ENCODE results near the gene ALDH7A1. TPM values are rescaled to one million over a fixed set of nuclear protein-coding genes. Genes with fewer than 3 reads are reported as not detected.

Gene ALDH7A1
- total and polyA plus RNA-seq, 7 experiments from 2014 or later: 0.51 to 9.9 (median 3.0) TPM

DNA sequence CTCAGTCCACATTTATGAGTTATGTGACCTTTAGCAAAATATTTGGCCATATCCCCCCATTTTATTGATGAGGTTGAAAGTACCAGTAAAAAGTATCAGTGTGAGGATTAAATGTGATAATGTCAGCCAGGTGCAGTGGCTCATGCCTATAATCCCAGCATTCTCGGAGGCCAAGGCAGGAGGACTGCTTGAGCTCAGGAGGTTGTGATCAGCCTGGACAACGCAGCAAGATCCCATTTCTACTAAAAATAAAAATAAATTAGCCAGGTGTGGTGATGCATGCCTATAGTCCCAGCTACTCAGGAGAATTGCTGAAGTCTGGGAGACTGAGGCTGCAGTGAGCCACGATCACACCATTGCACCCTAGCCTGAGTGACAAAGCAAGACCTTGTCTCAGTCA lies 100.6 kb downstream of the ALDH7A1 start:
- Mint-ChIP-seq H3K27ac (peak overlapping the region in 1 of 9 donors; percentile 72), H3K4me3 (no peak overlapping the region), H3K4me1 (peaks cover 0 to 31% (median 10%) of the 10 kb centered on the region in 7 donors), H3K27me3 (no peaks in the 10 kb centered on the region), H3K36me3 (peaks cover 0 to 10% (median 2%) of the 10 kb centered on the region in 5 donors), H3K9me3 (no peaks in the 10 kb centered on the region)
- ATAC-seq (no peak), DNase-seq (no peak)
- H3K9me3 ChIP-seq (ENCODE audit: control insufficient read depth in 2 of 3, low read length in 3 of 3): no peaks in the 10 kb centered on the region
- no peaks in the 10 kb centered on the region for H3K4me1 ChIP-seq (ENCODE audit: control insufficient read depth in 2 of 2, insufficient read depth in 2 of 2, low read length in 2 of 2)
- POLR2A ChIA-PET: interaction anchor here (0.8 kb wide), 1 partner anchor 10 kb away, joined by 4 read pairs; no protein-coding TSS in a partner anchor
- H3K36me3 ChIP-seq (ENCODE audit: control insufficient read depth in 2 of 3, insufficient read depth in 3 of 3, low read length in 3 of 3): peaks cover 0 to 4% (median 0%) of the 10 kb centered on the region in 3 experiments
- H3K4me3 ChIP-seq (ENCODE audit: low read length): no peak overlapping the region
- intact Hi-C loops (cut with micrococcal nuclease): loop anchor here in 1 of 2 donors (5.0 kb wide), 1 partner anchor 42 kb away; no protein-coding TSS in a partner anchor
- H3K27me3 ChIP-seq (ENCODE audit: control insufficient read depth in 2 of 2, insufficient read depth in 2 of 2, low read length in 2 of 2): no peaks in the 10 kb centered on the region
- CTCF ChIA-PET: interaction anchor here (0.7 kb wide), 1 partner anchor 120 kb away, joined by 4 read pairs; no protein-coding TSS in a partner anchor
- H3K27ac ChIP-seq (ENCODE audit: low read depth, low read length): no peak overlapping the region

DNA sequence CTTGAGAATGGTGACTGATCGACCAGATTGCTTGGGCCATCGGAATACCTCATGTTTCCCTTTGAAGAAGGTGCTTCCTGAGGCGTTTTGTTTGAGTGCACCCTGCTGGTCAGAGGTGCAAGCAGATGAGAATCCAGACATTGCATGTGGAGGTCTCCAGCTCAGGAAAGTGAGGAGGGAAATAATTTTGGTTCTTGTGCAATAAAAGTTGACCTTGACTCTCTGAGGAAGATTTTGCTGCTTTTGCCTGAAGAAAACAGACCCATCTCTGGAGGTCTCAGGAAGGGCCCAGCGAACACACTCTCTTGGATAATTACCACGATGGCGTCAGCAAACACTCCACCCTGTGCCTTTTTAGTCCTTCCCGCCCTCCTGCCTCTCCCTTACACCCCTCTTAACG lies 102.1 kb downstream of the ALDH7A1 start:
- Histone ChIP-seq H3K36me3 (ENCODE audit: control insufficient read depth in 2 of 3, insufficient read depth in 3 of 3, low read length in 3 of 3) (peaks cover 0 to 13% (median 0%) of the 10 kb centered on the region in 3 experiments), H3K4me3 (ENCODE audit: low read length) (no peak overlapping the region), H3K9me3 (ENCODE audit: control insufficient read depth in 2 of 3, low read length in 3 of 3) (no peaks in the 10 kb centered on the region), H3K27me3 (ENCODE audit: control insufficient read depth in 2 of 2, insufficient read depth in 2 of 2, low read length in 2 of 2) (no peaks in the 10 kb centered on the region), H3K27ac (ENCODE audit: low read depth, low read length) (no peak overlapping the region), H3K4me1 (ENCODE audit: control insufficient read depth in 2 of 2, insufficient read depth in 2 of 2, low read length in 2 of 2) (no peaks in the 10 kb centered on the region)
- ATAC-seq (no peak), DNase-seq (no peak)
- Mint-ChIP-seq H3K9me3 (no peaks in the 10 kb centered on the region), H3K27ac (peak overlapping the region in 4 of 9 donors; percentile 13 to 86 (median 70)), H3K27me3 (no peaks in the 10 kb centered on the region), H3K4me1 (peaks cover 0 to 22% (median 6%) of the 10 kb centered on the region in 7 donors), H3K36me3 (peaks cover 0 to 17% (median 4%) of the 10 kb centered on the region in 5 donors), H3K4me3 (no peak overlapping the region)
- POLR2A ChIA-PET: no interaction called here
- CTCF ChIA-PET: interaction anchor here (0.6 to 2.2 kb wide), 3 partner anchors 19 to 1420 kb away, joined by 3 to 8 read pairs (median 4); no protein-coding TSS in a partner anchor
- intact Hi-C loops (cut with micrococcal nuclease): loop anchor here (1.0 to 5.0 kb wide), 3 partner anchors 41 to 139 kb away; no protein-coding TSS in a partner anchor

DNA sequence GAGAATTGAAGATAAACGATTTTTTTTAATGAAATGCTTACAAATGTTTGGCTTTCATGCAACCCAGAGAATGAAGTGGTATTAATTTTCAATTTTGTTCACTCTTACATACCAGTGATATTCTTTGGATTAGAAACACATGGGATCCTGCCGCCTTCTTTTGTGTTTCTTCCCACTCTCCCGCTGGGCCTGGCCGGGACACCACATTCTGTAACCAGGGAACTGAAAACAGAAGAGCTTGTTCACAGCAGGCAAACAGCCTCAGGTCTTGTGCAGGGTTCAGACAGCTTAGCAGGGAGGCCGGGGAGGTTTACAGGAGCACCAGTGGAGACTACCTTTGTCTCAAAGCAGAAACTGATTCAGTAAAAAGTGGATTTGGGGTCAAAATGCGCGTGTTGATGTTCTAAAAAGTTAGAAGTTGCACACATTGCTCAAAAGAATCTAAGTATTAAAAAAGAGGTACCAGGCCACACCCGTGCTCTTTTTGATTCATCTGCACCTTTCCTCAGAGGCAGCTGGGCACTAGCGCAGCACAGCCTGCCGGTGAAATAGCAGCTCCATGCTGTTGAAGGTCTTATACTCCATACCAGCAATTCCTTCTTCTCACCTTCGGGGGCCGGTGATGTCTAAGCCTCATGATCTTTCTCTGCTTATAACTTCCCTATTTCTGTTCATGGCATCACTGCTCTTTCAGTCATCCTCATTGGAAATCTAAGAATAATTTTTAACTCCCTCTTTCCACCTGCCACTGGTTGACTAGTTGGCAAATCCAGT lies 104.7 kb downstream of the ALDH7A1 start:
- ChIA-PET CTCF (interaction anchor here (0.9 to 1.9 kb wide), 4 partner anchors 10 to 136 kb away, joined by 3 to 7 read pairs (median 5); no protein-coding TSS in a partner anchor), POLR2A (interaction anchor here (0.6 kb wide), 1 partner anchor 65 kb away, joined by 3 read pairs; no protein-coding TSS in a partner anchor)
- intact Hi-C loops (cut with micrococcal nuclease): loop anchor here (2.0 to 5.0 kb wide), 2 partner anchors 16 to 38 kb away; no protein-coding TSS in a partner anchor
- DNase-seq: no peak
- Mint-ChIP-seq H3K4me1 (peaks cover 0 to 10% (median 0%) of the 10 kb centered on the region in 7 donors), H3K36me3 (peaks cover 0 to 39% (median 16%) of the 10 kb centered on the region in 5 donors), H3K27ac (peak overlapping the region in 7 of 9 donors; percentile 2 to 91 (median 38)), H3K4me3 (no peak overlapping the region), H3K9me3 (no peaks in the 10 kb centered on the region), H3K27me3 (no peaks in the 10 kb centered on the region)
- Histone ChIP-seq H3K9me3 (ENCODE audit: control insufficient read depth in 2 of 3, low read length in 3 of 3) (no peaks in the 10 kb centered on the region), H3K27me3 (ENCODE audit: control insufficient read depth in 2 of 2, insufficient read depth in 2 of 2, low read length in 2 of 2) (no peaks in the 10 kb centered on the region), H3K4me3 (ENCODE audit: low read length) (no peak overlapping the region), H3K4me1 (ENCODE audit: control insufficient read depth in 2 of 2, insufficient read depth in 2 of 2, low read length in 2 of 2) (no peaks in the 10 kb centered on the region), H3K27ac (ENCODE audit: low read depth, low read length) (no peak overlapping the region), H3K36me3 (ENCODE audit: control insufficient read depth in 2 of 3, insufficient read depth in 3 of 3, low read length in 3 of 3) (peaks cover 0 to 38% (median 9%) of the 10 kb centered on the region in 3 experiments)
- ATAC-seq: no peak

DNA sequence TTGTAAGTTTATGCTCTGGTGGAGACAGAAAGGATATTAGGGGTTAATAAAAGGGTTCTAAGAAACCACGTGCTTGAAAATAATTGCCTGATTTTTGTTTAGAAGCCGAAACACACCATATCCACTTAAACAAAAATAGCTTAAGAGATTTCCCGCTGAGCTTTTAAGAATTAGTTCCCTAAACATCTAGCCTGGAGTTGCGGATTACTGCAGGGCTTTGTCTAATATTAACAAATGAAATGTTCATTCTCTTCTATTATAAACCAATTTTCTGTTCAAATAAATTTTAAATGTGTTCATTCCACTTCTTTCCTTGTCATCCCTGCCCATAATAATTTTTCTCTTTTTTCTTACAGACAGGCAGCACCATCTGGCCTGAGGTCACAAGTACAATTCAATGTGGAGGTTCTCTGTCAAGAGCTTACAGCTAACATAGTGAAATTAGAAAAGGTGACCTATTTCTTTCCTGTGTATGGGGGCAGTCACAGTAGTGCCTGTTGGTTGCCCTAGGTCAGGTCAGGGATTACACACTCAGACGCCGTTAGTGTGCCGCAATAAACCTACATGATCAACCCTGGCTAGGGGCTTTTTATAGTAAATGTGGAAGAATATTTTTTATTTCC lies 106.5 kb downstream of the ALDH7A1 start:
- ATAC-seq: no peak
- intact Hi-C loops (cut with micrococcal nuclease): loop anchor here in 1 of 2 donors (5.0 kb wide), 1 partner anchor 66 kb away; the partner anchor contains the start of gene GRAMD2B

DNA sequence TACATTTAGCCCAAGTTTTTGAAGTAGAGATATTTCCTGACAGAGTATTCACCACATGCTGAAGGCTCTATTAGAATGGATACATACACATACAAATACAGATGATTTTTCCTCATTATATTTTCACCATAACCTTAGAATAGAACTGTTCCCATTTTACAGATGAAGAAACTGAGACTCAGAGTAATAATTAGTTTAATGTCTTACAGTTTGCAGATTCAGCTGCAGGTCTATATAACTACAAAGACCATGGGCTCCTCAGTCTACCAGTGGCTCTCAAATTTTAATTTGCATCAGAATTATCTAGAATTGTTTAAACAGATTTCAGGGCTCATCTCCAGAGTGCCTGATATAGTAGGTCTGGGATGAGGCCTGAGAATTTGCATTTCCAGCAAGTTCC lies 107.4 kb downstream of the ALDH7A1 start:
- no peak overlapping the region for H3K27ac ChIP-seq (ENCODE audit: low read depth, low read length)
- peaks cover 5 to 47% (median 9%) of the 10 kb centered on the region in 3 experiments for H3K36me3 ChIP-seq (ENCODE audit: control insufficient read depth in 2 of 3, insufficient read depth in 3 of 3, low read length in 3 of 3)
- DNase-seq (no peak), ATAC-seq (no peak)
- H3K4me1 ChIP-seq (ENCODE audit: control insufficient read depth in 2 of 2, insufficient read depth in 2 of 2, low read length in 2 of 2): no peaks in the 10 kb centered on the region
- peaks cover 5 to 48% (median 24%) of the 10 kb centered on the region in 5 donors for H3K36me3 Mint-ChIP-seq
- no peak overlapping the region for H3K4me3 ChIP-seq (ENCODE audit: low read length)
- H3K4me1 Mint-ChIP-seq: peaks cover 0 to 5% (median 0%) of the 10 kb centered on the region in 7 donors
- no peaks in the 10 kb centered on the region for H3K9me3 ChIP-seq (ENCODE audit: control insufficient read depth in 2 of 3, low read length in 3 of 3)
- no peaks in the 10 kb centered on the region for H3K27me3 ChIP-seq (ENCODE audit: control insufficient read depth in 2 of 2, insufficient read depth in 2 of 2, low read length in 2 of 2)
- ChIA-PET CTCF (interaction anchor here (0.6 kb wide), 2 partner anchors 8 to 84 kb away, joined by 3 read pairs; no protein-coding TSS in a partner anchor), POLR2A (interaction anchor here (1.1 to 1.6 kb wide), 2 partner anchors 13 to 64 kb away, joined by 3 to 4 read pairs; no protein-coding TSS in a partner anchor)
- intact Hi-C loops (cut with micrococcal nuclease): loop anchor here in 1 of 2 donors (5.0 kb wide), 1 partner anchor 65 kb away; the partner anchor contains the start of gene GRAMD2B
- H3K9me3 Mint-ChIP-seq: no peaks in the 10 kb centered on the region
- no peaks in the 10 kb centered on the region for H3K27me3 Mint-ChIP-seq
- no peak overlapping the region for H3K4me3 Mint-ChIP-seq
- H3K27ac Mint-ChIP-seq: peak overlapping the region in 3 of 9 donors; percentile 17 to 54 (median 21)

More for the DNA sequence above, 106.5 kb downstream of the ALDH7A1 start:
- H3K4me3 ChIP-seq (ENCODE audit: low read length): no peak overlapping the region
- no peaks in the 10 kb centered on the region for H3K9me3 Mint-ChIP-seq
- H3K27ac Mint-ChIP-seq: peak overlapping the region in 5 of 9 donors; percentile 2 to 71 (median 29)
- DNase-seq: no peak
- H3K4me1 ChIP-seq (ENCODE audit: control insufficient read depth in 2 of 2, insufficient read depth in 2 of 2, low read length in 2 of 2): no peaks in the 10 kb centered on the region
- ChIA-PET CTCF (interaction anchor here (1.4 to 1.9 kb wide), 2 partner anchors 39 to 135 kb away, joined by 6 to 7 read pairs; no protein-coding TSS in a partner anchor), POLR2A (interaction anchor here (1.6 kb wide), 1 partner anchor 12 kb away, joined by 4 read pairs; no protein-coding TSS in a partner anchor)
- H3K27me3 ChIP-seq (ENCODE audit: control insufficient read depth in 2 of 2, insufficient read depth in 2 of 2, low read length in 2 of 2): no peaks in the 10 kb centered on the region
- peaks cover 0 to 10% (median 0%) of the 10 kb centered on the region in 7 donors for H3K4me1 Mint-ChIP-seq
- H3K36me3 ChIP-seq (ENCODE audit: control insufficient read depth in 2 of 3, insufficient read depth in 3 of 3, low read length in 3 of 3): peaks cover 0 to 47% (median 9%) of the 10 kb centered on the region in 3 experiments
- H3K27ac ChIP-seq (ENCODE audit: low read depth, low read length): no peak overlapping the region
- no peaks in the 10 kb centered on the region for H3K27me3 Mint-ChIP-seq
- H3K4me3 Mint-ChIP-seq: no peak overlapping the region
- peaks cover 0 to 43% (median 16%) of the 10 kb centered on the region in 5 donors for H3K36me3 Mint-ChIP-seq
- no peaks in the 10 kb centered on the region for H3K9me3 ChIP-seq (ENCODE audit: control insufficient read depth in 2 of 3, low read length in 3 of 3)

DNA sequence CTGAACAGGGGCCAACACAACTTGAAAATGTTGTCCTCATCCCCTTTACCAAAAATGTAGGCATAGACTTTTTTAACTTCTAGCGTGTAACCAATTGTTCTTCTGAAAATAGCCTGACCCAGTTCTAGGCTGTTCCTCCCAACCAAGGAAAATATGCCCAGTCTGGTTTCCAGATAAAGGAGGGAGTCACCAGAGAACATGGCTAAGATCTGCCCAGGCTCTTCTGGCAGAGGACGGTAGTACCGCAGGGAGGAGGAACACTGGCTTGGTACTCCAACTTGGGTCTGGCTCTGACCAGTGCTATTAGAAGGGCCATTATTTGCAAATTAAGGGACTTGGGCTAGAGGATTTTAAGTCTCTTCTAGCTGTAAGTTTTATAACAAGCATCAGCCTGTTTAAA lies 108.7 kb downstream of the ALDH7A1 start:
- Histone ChIP-seq H3K27ac (ENCODE audit: low read depth, low read length) (no peak overlapping the region), H3K4me3 (ENCODE audit: low read length) (no peak overlapping the region), H3K36me3 (ENCODE audit: control insufficient read depth in 2 of 3, insufficient read depth in 3 of 3, low read length in 3 of 3) (peaks cover 9 to 48% (median 9%) of the 10 kb centered on the region in 3 experiments), H3K9me3 (ENCODE audit: control insufficient read depth in 2 of 3, low read length in 3 of 3) (no peaks in the 10 kb centered on the region), H3K4me1 (ENCODE audit: control insufficient read depth in 2 of 2, insufficient read depth in 2 of 2, low read length in 2 of 2) (no peaks in the 10 kb centered on the region), H3K27me3 (ENCODE audit: control insufficient read depth in 2 of 2, insufficient read depth in 2 of 2, low read length in 2 of 2) (no peaks in the 10 kb centered on the region)
- Mint-ChIP-seq H3K9me3 (no peaks in the 10 kb centered on the region), H3K36me3 (peaks cover 5 to 50% (median 25%) of the 10 kb centered on the region in 5 donors), H3K27me3 (no peaks in the 10 kb centered on the region), H3K27ac (peak overlapping the region in 1 of 9 donors; percentile 59), H3K4me3 (no peak overlapping the region), H3K4me1 (peaks cover 0 to 5% (median 0%) of the 10 kb centered on the region in 7 donors)
- ATAC-seq (no peak), DNase-seq (no peak)
- ChIA-PET CTCF (interaction anchor here (0.9 to 1.4 kb wide), 2 partner anchors 13 to 42 kb away, joined by 3 to 7 read pairs; no protein-coding TSS in a partner anchor), POLR2A (no interaction called here)
- intact Hi-C loops (cut with micrococcal nuclease): loop anchor here in 1 of 2 donors (5.0 kb wide), 1 partner anchor 64 kb away; the partner anchor contains the start of gene GRAMD2B

All from naive thymus-derived CD4-positive, alpha-beta T cell (primary cell).